GM10847 (cell line): ENCODE measurements around the gene PHF19.

Experiments
- POLR2A ChIP-seq: IDR thresholded peaks from 2 replicates; pipeline ENCODE4 v1.6.1; 2011; ENCODE audit not compliant: insufficient read length; ENCODE audit errors: extremely low read depth

PHF19 gene

GRCh38 chr9:120916991-120917880 lies 40.2 kb upstream of the PHF19 start:
- TF ChIP-seq POLR2A: no peak

GRCh38 chr9:120916588-120916987 lies 39.6 kb upstream of the PHF19 start:
- no peak for TF ChIP-seq POLR2A

- TF ChIP-seq POLR2A: no peak
These were observed 39.0 kb upstream of the PHF19 start for GRCh38 chr9:120915854-120916470.

- TF ChIP-seq POLR2A: no peak
These were observed 38.0 kb upstream of the PHF19 start for GRCh38 chr9:120914953-120915352.

- no peak for TF ChIP-seq POLR2A
These were observed 37.4 kb upstream of the PHF19 start for GRCh38 chr9:120914396-120914795.

- TF ChIP-seq POLR2A: no peak
These were observed 36.8 kb upstream of the PHF19 start for GRCh38 chr9:120913647-120914264.

- no peak for TF ChIP-seq POLR2A
These were observed 36.1 kb upstream of the PHF19 start for GRCh38 chr9:120912958-120913646.

GRCh38 chr9:120911295-120911837 lies 34.4 kb upstream of the PHF19 start:
- TF ChIP-seq POLR2A: no peak

- no peak for TF ChIP-seq POLR2A
These were observed 33.7 kb upstream of the PHF19 start for GRCh38 chr9:120910643-120911042.

GRCh38 chr9:120909904-120910303 lies 32.9 kb upstream of the PHF19 start:
- TF ChIP-seq POLR2A: no peak

- TF ChIP-seq POLR2A: no peak
These were observed 28.6 kb upstream of the PHF19 start for GRCh38 chr9:120905315-120906164.

GRCh38 chr9:120904978-120905301 lies 28.0 kb upstream of the PHF19 start:
- TF ChIP-seq POLR2A: no peak

GRCh38 chr9:120904061-120904977 lies 27.3 kb upstream of the PHF19 start:
- TF ChIP-seq POLR2A: no peak
